ENCODE measurements around the gene ZNF281.

ZNF281 gene

DNA sequence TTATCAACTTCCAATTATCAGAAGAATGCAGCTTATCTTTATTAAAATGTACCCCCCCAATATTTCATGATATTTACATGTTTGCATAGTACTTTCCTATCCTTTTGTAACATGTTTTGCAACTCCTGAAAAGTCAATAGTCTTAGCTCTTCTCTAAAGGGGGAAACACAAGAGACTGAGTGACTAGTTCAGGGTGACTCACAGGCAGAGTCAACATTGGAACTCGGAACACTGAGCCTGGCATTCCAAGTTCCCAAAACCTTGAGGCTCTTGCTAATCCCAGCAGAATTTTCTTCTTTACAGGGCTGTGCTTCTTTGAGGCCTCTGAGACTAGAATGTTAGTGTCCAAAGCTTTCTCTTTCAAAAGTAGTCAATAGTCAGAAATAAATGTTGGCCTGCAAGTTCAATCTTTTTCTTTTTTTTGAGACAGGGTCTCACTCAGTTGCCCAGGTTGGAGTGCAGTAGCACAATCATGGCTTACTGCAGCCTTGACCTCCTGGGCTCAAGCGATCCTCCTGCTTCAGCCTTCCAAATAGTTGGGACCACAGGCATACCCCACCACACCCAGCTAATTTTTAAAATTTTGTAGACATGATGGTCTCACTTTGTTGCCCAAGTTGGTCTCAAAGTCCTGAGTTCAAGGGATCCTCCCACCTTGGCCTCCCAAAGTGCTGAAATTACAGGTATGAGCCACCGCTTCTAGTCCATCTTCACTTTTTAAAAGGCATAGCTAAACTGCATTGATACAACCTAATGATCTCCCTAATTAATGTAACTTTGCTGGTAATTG is 37.5 kb downstream of the ZNF281 start:
- no peak for FAIRE-seq
- DNase-seq (ENCODE audit: insufficient read length, low spot score), result no peak
- no peak for TF ChIP-seq POLR2AphosphoS5 (IDR thresholded peaks at IDR 0.05; ENCODE audit: low read depth, low read length)
- no peak for TF ChIP-seq TAF1 (IDR thresholded peaks at IDR 0.05; ENCODE audit: low read depth, low read length)
- no peak for TF ChIP-seq SPI1 (IDR thresholded peaks at IDR 0.05; ENCODE audit: low read depth, low read length)
- no peak for TF ChIP-seq POU2F2 (IDR thresholded peaks at IDR 0.05; ENCODE audit: low read depth, low read length)
- no peak for TF ChIP-seq POLR2A (IDR thresholded peaks at IDR 0.05; ENCODE audit: low read depth, low read length)
- no peak for TF ChIP-seq PAX5 (IDR thresholded peaks at IDR 0.05; ENCODE audit: insufficient read depth, low read length, severe bottlenecking)

DNA sequence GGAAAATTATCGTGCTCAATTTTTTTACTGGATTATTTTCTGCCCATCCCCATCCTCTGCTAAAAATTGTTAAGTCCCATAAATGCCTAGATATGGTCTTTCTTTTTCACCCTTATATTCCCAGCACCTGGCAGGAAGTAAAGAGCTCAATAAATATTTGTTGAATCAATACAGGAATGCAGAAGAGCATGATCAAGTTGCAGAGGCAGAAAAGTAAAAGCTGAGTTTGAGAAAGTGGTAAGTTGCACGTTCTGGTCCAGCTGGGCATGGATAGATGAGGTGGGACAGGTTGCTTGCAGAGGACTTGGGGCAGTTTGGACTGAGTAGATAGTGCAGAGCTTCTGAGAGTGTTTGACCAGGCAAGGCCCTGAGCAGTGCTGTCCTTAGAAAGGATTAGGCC is 40.1 kb downstream of the ZNF281 start:
- FAIRE-seq (no peak), DNase-seq (ENCODE audit: insufficient read length, low spot score) (no peak)
- no peak for TF ChIP-seq TAF1 (IDR thresholded peaks at IDR 0.05; ENCODE audit: low read depth, low read length)
- TF ChIP-seq POLR2A (IDR thresholded peaks at IDR 0.05; ENCODE audit: low read depth, low read length), result no peak
- TF ChIP-seq POU2F2 (IDR thresholded peaks at IDR 0.05; ENCODE audit: low read depth, low read length), result no peak
- TF ChIP-seq SPI1 (IDR thresholded peaks at IDR 0.05; ENCODE audit: low read depth, low read length), result no peak
- TF ChIP-seq PAX5 (IDR thresholded peaks at IDR 0.05; ENCODE audit: insufficient read depth, low read length, severe bottlenecking), result no peak
- TF ChIP-seq POLR2AphosphoS5 (IDR thresholded peaks at IDR 0.05; ENCODE audit: low read depth, low read length), result no peak

GRCh38 chr1:200369131-200369530 is 40.7 kb downstream of the ZNF281 start:
- DNase-seq (ENCODE audit: insufficient read length, low spot score), result no peak
- no peak for TF ChIP-seq POLR2AphosphoS5 (IDR thresholded peaks at IDR 0.05; ENCODE audit: low read depth, low read length)
- no peak for TF ChIP-seq POLR2A (IDR thresholded peaks at IDR 0.05; ENCODE audit: low read depth, low read length)
- TF ChIP-seq PAX5 (IDR thresholded peaks at IDR 0.05; ENCODE audit: insufficient read depth, low read length, severe bottlenecking), result no peak
- no peak for TF ChIP-seq TAF1 (IDR thresholded peaks at IDR 0.05; ENCODE audit: low read depth, low read length)
- no peak for TF ChIP-seq POU2F2 (IDR thresholded peaks at IDR 0.05; ENCODE audit: low read depth, low read length)
- no peak for TF ChIP-seq SPI1 (IDR thresholded peaks at IDR 0.05; ENCODE audit: low read depth, low read length)
- FAIRE-seq, result no peak

DNA sequence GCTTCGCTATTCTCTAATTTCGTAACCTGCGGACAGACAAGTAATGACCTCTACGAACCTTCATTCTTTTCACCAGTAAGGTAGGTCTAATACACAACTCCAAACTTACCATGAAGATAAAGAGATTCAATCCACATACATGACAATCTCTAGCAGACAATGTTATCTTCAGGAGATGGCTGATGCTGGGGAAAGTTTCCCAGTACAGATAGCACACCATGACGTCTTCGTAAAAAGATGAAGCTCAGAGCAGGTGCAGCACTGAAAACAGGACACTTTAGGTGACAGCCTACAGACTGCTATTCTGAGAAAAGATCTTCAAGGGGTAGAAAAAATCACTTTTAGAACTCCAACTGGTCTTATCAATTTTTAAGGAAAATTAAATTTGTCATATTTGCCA is 41.3 kb downstream of the ZNF281 start:
- no peak for TF ChIP-seq POU2F2 (IDR thresholded peaks at IDR 0.05; ENCODE audit: low read depth, low read length)
- no peak for TF ChIP-seq POLR2A (IDR thresholded peaks at IDR 0.05; ENCODE audit: low read depth, low read length)
- TF ChIP-seq SPI1 (IDR thresholded peaks at IDR 0.05; ENCODE audit: low read depth, low read length), result no peak
- no peak for TF ChIP-seq POLR2AphosphoS5 (IDR thresholded peaks at IDR 0.05; ENCODE audit: low read depth, low read length)
- TF ChIP-seq PAX5 (IDR thresholded peaks at IDR 0.05; ENCODE audit: insufficient read depth, low read length, severe bottlenecking), result no peak
- no peak for TF ChIP-seq TAF1 (IDR thresholded peaks at IDR 0.05; ENCODE audit: low read depth, low read length)
- DNase-seq (ENCODE audit: insufficient read length, low spot score) (no peak), FAIRE-seq (no peak)

DNA sequence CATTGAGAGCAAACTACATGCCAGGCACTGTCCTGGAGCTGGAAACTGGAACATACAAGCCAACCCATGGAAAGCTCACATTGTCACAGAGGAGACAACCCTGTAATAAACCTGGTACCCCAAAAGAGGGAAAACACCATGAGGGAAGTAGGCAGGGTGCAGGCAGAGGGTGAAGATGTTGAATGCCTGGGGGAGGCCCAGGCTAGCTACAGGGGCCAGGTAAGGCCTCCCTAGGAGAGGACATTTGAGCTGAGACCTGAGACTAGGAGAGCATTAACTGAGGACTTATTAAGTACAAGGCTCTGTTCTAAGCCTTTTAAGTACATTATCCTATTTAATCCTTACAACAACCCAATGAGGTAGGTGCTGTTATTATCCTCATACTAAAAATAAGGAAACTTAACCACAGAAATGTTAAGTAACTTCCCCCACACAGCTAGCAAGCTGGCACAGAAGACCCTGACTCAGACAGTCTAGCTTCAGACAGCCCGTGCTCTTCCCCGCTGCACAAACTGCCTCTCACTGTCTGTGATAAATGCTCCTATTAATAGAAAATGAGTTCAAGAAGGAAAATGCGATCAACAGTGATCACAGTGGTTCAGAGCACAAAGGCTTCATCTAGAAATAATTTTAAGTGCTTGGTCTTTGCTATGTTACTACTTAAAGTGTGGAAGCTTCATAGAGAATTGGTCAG is 41.8 kb downstream of the ZNF281 start:
- FAIRE-seq (no peak), DNase-seq (ENCODE audit: insufficient read length, low spot score) (no peak)
- TF ChIP-seq POLR2AphosphoS5 (IDR thresholded peaks at IDR 0.05; ENCODE audit: low read depth, low read length), result no peak
- TF ChIP-seq PAX5 (IDR thresholded peaks at IDR 0.05; ENCODE audit: insufficient read depth, low read length, severe bottlenecking), result no peak
- no peak for TF ChIP-seq SPI1 (IDR thresholded peaks at IDR 0.05; ENCODE audit: low read depth, low read length)
- TF ChIP-seq POLR2A (IDR thresholded peaks at IDR 0.05; ENCODE audit: low read depth, low read length), result no peak
- TF ChIP-seq TAF1 (IDR thresholded peaks at IDR 0.05; ENCODE audit: low read depth, low read length), result no peak
- no peak for TF ChIP-seq POU2F2 (IDR thresholded peaks at IDR 0.05; ENCODE audit: low read depth, low read length)

DNA sequence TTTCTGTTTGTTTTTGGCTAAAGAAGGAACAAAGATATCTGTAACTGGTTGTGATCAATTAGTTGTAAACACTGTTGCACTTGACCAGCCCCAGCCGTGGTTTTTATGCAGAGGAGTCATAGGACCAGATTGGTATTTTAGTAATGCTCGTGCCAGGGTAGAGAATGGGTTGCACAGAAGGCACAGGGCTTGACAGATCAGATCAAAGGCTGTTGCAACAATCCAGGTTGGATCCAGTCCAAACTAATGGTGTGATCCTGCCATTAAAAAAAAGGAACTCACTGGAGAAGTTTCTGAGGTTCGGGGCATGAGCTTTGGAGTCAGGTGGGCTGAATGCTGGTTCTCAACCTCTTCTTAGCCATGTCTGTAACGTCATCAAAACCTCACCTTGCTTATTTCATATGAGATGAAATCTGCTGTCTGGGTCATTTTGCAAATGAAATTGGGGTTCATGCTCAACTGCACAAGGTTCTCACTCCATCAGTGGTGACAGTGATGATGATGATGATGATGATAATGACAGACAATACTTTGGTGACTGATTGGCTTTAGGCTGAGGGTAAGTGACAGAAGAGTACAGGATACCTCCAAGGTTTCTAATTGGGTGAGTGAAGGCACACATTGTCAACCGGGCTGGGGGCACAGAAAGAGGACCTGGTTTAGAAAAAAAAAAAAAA is 43.1 kb downstream of the ZNF281 start:
- DNase-seq (ENCODE audit: insufficient read length, low spot score) (no peak), FAIRE-seq (no peak)
- TF ChIP-seq POU2F2 (IDR thresholded peaks at IDR 0.05; ENCODE audit: low read depth, low read length) (no peak), SPI1 (IDR thresholded peaks at IDR 0.05; ENCODE audit: low read depth, low read length) (0 out of 2 replicates have a peak, but pooled peaks have one; percentile 9)

DNA sequence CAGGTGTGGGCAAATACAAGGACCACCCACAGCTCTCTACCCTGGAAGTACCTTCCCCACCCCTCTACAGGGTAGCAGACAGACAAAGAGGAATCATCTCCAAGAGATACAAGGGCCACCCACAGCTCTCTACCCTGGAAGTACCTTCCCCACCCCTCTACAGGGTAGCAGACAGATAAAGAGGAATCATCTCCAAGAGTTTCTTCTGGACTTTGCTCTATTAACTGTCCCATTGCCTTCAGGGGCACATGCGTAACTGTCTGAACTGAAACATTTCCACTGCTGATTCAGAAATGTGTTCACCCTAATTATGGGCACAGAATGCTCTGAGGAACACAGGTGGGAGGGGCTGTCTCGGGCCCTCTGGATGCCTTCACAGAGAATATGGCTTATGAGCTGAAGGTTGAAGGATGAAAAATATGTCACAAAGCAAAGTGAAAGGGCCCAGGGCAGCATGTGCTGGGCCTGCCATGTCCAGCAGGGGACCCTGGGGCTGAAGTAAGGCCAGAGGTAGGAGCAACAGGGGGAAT is 43.9 kb downstream of the ZNF281 start:
- FAIRE-seq, result peak; percentile 57
- TF ChIP-seq TAF1 (IDR thresholded peaks at IDR 0.05; ENCODE audit: low read depth, low read length), result no peak
- no peak for TF ChIP-seq POU2F2 (IDR thresholded peaks at IDR 0.05; ENCODE audit: low read depth, low read length)
- no peak for TF ChIP-seq PAX5 (IDR thresholded peaks at IDR 0.05; ENCODE audit: insufficient read depth, low read length, severe bottlenecking)
- no peak for TF ChIP-seq POLR2AphosphoS5 (IDR thresholded peaks at IDR 0.05; ENCODE audit: low read depth, low read length)
- TF ChIP-seq SPI1 (IDR thresholded peaks at IDR 0.05; ENCODE audit: low read depth, low read length), result no peak
- TF ChIP-seq POLR2A (IDR thresholded peaks at IDR 0.05; ENCODE audit: low read depth, low read length), result no peak
- no peak for DNase-seq (ENCODE audit: insufficient read length, low spot score)

DNA sequence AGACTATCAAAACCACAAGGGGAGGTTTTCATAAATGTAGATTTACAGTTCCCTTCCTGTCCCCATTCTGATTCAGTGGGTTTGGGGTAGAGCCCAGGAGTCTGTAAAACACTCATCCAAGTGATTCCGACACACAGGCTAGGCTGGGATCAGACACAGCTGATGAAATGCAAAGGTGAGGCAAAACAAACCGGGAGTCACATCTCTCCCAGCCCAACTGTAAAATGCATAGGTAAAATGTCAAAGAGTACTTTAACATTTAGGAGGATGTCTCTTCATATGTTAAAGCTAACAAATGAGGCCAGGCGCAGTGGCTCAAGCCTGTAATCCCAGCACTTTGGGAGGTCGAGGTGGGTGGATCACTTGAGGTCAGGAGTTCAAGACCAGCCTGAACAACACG is 45.0 kb downstream of the ZNF281 start:
- no peak for DNase-seq (ENCODE audit: insufficient read length, low spot score)
- no peak for FAIRE-seq

More for the DNA sequence above, 45.0 kb downstream of the ZNF281 start:
- TF ChIP-seq POU2F2 (IDR thresholded peaks at IDR 0.05; ENCODE audit: low read depth, low read length) (no peak), POLR2AphosphoS5 (IDR thresholded peaks at IDR 0.05; ENCODE audit: low read depth, low read length) (no peak), POLR2A (IDR thresholded peaks at IDR 0.05; ENCODE audit: low read depth, low read length) (no peak), SPI1 (IDR thresholded peaks at IDR 0.05; ENCODE audit: low read depth, low read length) (no peak), TAF1 (IDR thresholded peaks at IDR 0.05; ENCODE audit: low read depth, low read length) (no peak), PAX5 (IDR thresholded peaks at IDR 0.05; ENCODE audit: insufficient read depth, low read length, severe bottlenecking) (no peak)

All from GM12891 (cell line).